SU-DHL-6 (cell line): ENCODE data around the gene PIH1D1.
"Not testable (repeated sequence)": the region's sequence is repeated elsewhere in the genome, so short reads cannot be mapped to it uniquely, and the experiment has no call there.

Experiments
- H2AFZ ChIP-seq: fragments of 200-600 bp; sonication (generic); 2 replicates; pipeline ENCODE4 v1.6.1; 2014; ENCODE audit warnings: low read depth, mild to moderate bottlenecking, moderate library complexity, mixed read lengths, antibody characterized with exemption, low read length; ENCODE audit not compliant: severe bottlenecking
- H3F3A ChIP-seq: fragments of 200-600 bp; shearing (Covaris generic); 2 replicates; pipeline ENCODE4 v1.6.0; 2016; ENCODE audit warnings: antibody characterized with exemption, mild to moderate bottlenecking; ENCODE audit not compliant: insufficient read depth
- H3K27ac ChIP-seq: fragments of 200-600 bp; sonication (generic); 2 replicates; pipeline ENCODE4 v1.5.1; 2016; ENCODE audit warnings: low read depth, mild to moderate bottlenecking, low read length, moderate library complexity, mixed read lengths
- H3K27me3 ChIP-seq: fragments of 200-600 bp; sonication (generic), shearing (Covaris generic); 2 replicates; pipeline ENCODE4 v1.6.0; 2014; ENCODE audit warnings: mild to moderate bottlenecking, low read length
- H3K36me3 ChIP-seq: fragments of 200-600 bp; sonication (generic); 2 replicates; pipeline ENCODE4 v1.6.1; 2014; ENCODE audit warnings: mild to moderate bottlenecking, low read length, mixed read lengths
- H3K4me2 ChIP-seq: fragments of 300-600, 200-600 bp; shearing (Covaris generic), sonication (generic); 2 replicates; pipeline ENCODE4 v1.6.0; 2014; ENCODE audit warnings: low read length, low read depth, mild to moderate bottlenecking; ENCODE audit not compliant: poor library complexity, severe bottlenecking
- H3K4me3 ChIP-seq: fragments of 200-600 bp; sonication (generic); 2 replicates; pipeline ENCODE4 v1.5.1; 2014; ENCODE audit warnings: antibody characterized with exemption, low read length, mild to moderate bottlenecking, mixed read lengths; ENCODE audit not compliant: insufficient read depth, poor library complexity, severe bottlenecking
- H3K79me2 ChIP-seq: fragments of 200-600 bp; sonication (generic); 2 replicates; pipeline ENCODE4 v1.6.1; 2014; ENCODE audit warnings: mild to moderate bottlenecking, low read length, moderate library complexity; ENCODE audit not compliant: insufficient read depth
- H3K9ac ChIP-seq: fragments of 200-600 bp; sonication (generic); 2 replicates; pipeline ENCODE4 v1.7.0; 2014; ENCODE audit warnings: mild to moderate bottlenecking, low read length
- H3K9me2 ChIP-seq: fragments of 200-600 bp; sonication (generic); replicated peaks from 2 replicates; pipeline ENCODE4 v1.6.1; 2014; ENCODE audit warnings: low read length; ENCODE audit not compliant: insufficient read depth
- H3K9me3 ChIP-seq: fragments of 200-600 bp; sonication (generic); 2 replicates; pipeline ENCODE4 v1.6.1; 2014; ENCODE audit warnings: low read length, mixed read lengths; ENCODE audit not compliant: insufficient read depth
- H4K20me1 ChIP-seq: fragments of 200-600 bp; sonication (generic); 2 replicates; pipeline ENCODE4 v1.6.1; 2014; ENCODE audit warnings: low read depth, mild to moderate bottlenecking, antibody characterized with exemption, low read length, moderate library complexity, mixed read lengths
- CTCF ChIP-seq: fragments of 200-600 bp; sonication (generic); IDR thresholded peaks from one replicate; pipeline ENCODE4 v1.5.1; 2017; ENCODE audit warnings: antibody characterized with exemption, mild to moderate bottlenecking, low read length, moderate library complexity; ENCODE audit not compliant: insufficient read depth, poor library complexity, severe bottlenecking
- EZH2phosphoT487 ChIP-seq: fragments of 200-600 bp; sonication (generic), shearing (Covaris generic); conservative IDR thresholded peaks from 2 replicates; pipeline ENCODE4 v1.6.1; 2018; ENCODE audit warnings: mild to moderate bottlenecking, antibody characterized with exemption, low read length, moderate library complexity, mixed read lengths

The PIH1D1 gene

DNA sequence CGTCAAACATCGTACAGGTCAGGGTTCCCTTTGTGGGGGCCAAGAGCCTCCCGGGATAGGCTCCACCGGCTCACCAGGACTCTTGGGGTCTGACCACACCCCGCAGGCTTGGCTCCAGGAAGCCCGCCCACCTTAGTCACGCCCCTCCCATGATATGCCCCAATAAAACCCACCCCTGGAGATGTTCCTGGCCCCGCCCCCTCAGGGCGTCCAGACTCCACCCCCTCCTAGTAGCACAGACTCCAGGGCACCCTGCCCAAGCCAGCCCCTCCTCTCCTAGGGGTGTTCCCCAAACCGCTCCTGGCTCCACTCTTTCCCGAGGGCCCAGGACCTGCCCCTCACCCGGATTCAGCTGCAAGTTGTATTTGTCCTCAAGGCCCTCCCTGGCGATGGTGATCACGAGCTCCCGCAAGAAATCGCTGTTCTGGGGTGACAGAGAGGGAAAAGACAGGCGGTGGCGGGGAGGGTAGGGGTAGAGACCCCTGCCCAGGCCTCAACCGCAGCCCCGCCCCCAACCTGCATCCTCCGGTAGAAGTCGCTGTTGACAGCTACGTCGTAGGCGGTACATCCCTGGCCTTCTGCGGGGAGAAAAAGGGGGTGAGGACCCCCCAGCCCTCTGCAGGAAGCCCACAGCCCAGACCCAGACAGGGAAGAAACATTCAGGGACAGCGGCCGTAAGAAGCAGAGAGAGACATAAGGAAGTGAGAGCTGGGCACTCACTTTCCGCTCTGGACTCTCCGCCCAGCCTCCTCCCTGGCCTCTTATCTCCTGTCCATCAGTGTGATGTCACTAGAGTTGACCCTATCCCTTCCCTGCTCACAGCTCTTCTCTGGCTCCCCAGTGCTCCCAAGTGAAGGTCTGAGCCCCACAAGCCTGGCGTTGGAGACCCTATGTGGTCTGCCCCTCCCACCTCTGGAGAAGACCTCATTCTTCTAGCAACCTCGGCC, 3.9 kb downstream of the PIH1D1 start:
- no peaks in the 10 kb centered on the region for H3K9me2 ChIP-seq
- H3K79me2 ChIP-seq = peaks cover 17% of the 10 kb centered on the region
- no peaks in the 10 kb centered on the region for H3K27me3 ChIP-seq
- H3K27ac ChIP-seq = no peak overlapping the region
- no peak overlapping the region for H3K4me3 ChIP-seq
- no peaks in the 10 kb centered on the region for H4K20me1 ChIP-seq
- TF ChIP-seq EZH2phosphoT487 = no peak
- no peak for TF ChIP-seq CTCF
- peaks cover 14% of the 10 kb centered on the region for H3F3A ChIP-seq
- H3K9ac ChIP-seq = no peak overlapping the region
- no peaks in the 10 kb centered on the region for H3K36me3 ChIP-seq
- H3K9me3 ChIP-seq = no peaks in the 10 kb centered on the region
- no peak overlapping the region for H3K4me2 ChIP-seq
- no peak overlapping the region for H2AFZ ChIP-seq

DNA sequence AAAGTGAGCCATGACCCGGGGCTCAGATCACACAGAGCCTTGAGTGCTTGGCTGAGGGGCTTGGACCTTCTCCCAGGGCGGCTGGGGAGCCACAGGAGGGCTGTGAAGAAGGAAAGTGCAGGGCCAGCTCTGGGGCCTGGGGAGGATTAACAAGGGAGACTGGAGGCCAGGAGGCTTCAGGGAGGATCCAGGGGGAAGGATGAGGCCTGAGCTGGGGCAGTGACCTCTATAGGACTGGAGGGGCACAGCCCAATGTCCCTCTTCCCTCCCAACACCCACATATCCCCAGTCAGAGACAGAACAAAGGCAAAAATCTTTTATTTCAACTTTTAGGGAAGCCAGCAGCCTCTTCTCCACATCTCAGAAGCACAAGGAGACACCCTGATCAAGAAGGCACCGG, 5.6 kb downstream of the PIH1D1 start:
- no peak overlapping the region for H2AFZ ChIP-seq
- H3K4me3 ChIP-seq = no peak overlapping the region
- 0 out of 2 replicates have a peak, but pooled peaks cover 5% of the 10 kb centered on the region for H3F3A ChIP-seq
- no peak overlapping the region for H3K27ac ChIP-seq
- peaks cover 11% of the 10 kb centered on the region for H3K79me2 ChIP-seq
- H3K27me3 ChIP-seq = no peaks in the 10 kb centered on the region
- H3K4me2 ChIP-seq = no peak overlapping the region
- H3K9me2 ChIP-seq = no peaks in the 10 kb centered on the region
- no peaks in the 10 kb centered on the region for H3K36me3 ChIP-seq
- no peaks in the 10 kb centered on the region for H4K20me1 ChIP-seq
- no peak for TF ChIP-seq EZH2phosphoT487
- TF ChIP-seq CTCF = no peak
- no peaks in the 10 kb centered on the region for H3K9me3 ChIP-seq
- no peak overlapping the region for H3K9ac ChIP-seq

DNA sequence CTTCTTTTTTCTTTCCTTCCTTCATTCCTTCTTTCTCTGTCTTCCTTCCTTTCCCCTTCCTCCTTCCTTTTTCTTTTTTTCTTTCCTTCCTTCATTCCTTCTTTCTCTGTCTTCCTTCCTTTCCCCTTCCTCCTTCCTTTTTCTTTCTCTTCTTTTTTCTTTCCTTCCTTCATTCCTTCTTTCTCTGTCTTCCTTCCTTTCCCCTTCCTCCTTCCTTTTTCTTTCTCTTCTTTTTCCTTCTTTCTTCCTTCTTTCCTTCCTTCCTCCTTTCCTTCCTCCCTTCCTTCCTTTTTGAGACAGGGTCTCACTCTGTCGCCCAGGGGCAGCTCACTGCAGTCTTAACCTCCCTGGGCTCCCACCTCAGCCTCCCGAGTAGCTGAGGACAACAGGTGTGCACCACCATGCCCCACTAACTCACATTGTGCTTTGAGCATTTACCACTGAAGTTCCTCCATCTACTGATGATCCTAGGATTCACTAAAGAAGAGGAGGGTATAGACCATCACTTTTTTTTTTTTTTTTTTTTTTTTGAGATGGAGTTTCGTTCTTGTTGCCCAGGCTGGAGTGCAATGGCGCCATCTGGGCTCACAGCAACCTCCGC, 7.4 kb downstream of the PIH1D1 start:
- not testable (repeated sequence) for H3K79me2 ChIP-seq, H3K27ac ChIP-seq, H3K27me3 ChIP-seq, H3K9me3 ChIP-seq, H4K20me1 ChIP-seq, H3K9me2 ChIP-seq, H2AFZ ChIP-seq, H3K4me3 ChIP-seq, H3F3A ChIP-seq, H3K9ac ChIP-seq, H3K36me3 ChIP-seq
- H3K4me2 ChIP-seq = peak overlapping the region; percentile 33
